ENCODE data around the gene ACSL5. TPM values are rescaled to one million over a fixed set of nuclear protein-coding genes. Genes with fewer than 3 reads are reported as not detected.

ACSL5 gene
- total RNA-seq, 4 donors from 2014 or later = 7.4 to 30.6 (median 11.9) TPM

DNA sequence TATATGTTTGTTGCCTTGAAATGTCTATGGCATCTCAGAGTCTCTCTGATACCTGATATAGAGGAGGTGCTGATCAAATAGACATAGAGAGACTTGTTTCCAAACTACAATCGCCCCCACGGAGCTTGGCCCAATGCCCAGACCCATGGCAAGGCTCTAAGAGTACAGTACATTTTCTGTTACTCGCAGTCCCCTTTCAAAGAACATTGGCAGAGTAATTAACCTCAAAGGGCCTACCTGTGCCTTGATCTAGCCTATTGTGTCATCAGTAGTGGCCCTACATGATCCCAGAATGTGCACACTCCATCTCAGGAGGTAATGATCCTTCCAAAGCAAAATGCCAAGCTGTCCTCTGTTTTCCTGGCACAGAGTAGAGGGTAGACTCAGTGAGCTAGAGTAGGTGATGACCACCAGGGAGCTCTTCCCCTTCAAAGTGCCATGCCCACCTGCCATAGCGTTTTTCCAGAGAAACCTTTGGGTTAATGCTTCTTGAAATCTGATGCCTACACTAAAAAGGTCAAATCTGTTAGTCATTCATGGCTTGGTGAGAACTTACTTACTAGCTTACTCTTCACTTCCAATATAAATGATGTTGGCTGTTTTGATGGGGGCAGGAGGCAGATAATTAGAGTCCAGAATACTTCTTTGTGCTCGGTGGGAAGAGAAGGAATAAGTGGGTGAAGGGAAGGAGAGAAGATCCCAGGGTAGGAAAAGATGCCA is 41.2 kb upstream of the ACSL5 start:
- Histone ChIP-seq H3K9me3 (no peaks in the 10 kb centered on the region), H3K4me3 (no peak overlapping the region), H3K4me1 (no peaks in the 10 kb centered on the region), H3K27me3 (no peaks in the 10 kb centered on the region), H3K27ac (no peak overlapping the region), H3K36me3 (no peaks in the 10 kb centered on the region)
- no peak for DNase-seq
- TF ChIP-seq, protein P1, sequence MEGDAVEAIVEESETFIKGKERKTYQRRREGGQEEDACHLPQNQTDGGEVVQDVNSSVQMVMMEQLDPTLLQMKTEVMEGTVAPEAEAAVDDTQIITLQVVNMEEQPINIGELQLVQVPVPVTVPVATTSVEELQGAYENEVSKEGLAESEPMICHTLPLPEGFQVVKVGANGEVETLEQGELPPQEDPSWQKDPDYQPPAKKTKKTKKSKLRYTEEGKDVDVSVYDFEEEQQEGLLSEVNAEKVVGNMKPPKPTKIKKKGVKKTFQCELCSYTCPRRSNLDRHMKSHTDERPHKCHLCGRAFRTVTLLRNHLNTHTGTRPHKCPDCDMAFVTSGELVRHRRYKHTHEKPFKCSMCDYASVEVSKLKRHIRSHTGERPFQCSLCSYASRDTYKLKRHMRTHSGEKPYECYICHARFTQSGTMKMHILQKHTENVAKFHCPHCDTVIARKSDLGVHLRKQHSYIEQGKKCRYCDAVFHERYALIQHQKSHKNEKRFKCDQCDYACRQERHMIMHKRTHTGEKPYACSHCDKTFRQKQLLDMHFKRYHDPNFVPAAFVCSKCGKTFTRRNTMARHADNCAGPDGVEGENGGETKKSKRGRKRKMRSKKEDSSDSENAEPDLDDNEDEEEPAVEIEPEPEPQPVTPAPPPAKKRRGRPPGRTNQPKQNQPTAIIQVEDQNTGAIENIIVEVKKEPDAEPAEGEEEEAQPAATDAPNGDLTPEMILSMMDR (IDR thresholded peaks at IDR 0.05) = no peak
- TF ChIP-seq POLR2A (IDR thresholded peaks at IDR 0.05) = no peak
- intact Hi-C loops (cut with DNase I; ENCODE audit: low total_unique reads) = no loop called here

DNA sequence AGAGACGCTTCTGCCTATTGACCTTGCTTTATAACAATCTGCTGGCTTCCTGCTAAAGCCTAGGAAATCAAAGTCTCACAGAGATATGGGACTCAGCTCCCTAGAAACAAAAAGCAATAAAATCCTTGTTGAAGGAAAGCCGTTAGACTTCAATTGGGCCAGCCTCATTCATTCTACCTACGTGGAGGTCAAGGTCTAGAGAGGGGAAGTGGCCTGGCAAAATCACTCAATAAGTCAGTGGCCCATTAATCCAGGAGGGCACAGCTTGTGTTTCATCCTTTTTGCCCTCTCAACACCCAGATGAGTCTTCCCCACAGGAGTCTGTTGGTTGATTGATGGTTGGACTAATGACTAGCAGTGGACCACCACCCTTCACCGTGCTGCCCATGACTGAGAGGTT is 40.5 kb upstream of the ACSL5 start:
- Histone ChIP-seq H3K4me3 (no peak overlapping the region), H3K9me3 (no peaks in the 10 kb centered on the region), H3K27ac (no peak overlapping the region), H3K36me3 (no peaks in the 10 kb centered on the region), H3K4me1 (no peaks in the 10 kb centered on the region), H3K27me3 (no peaks in the 10 kb centered on the region)
- no peak for DNase-seq
- TF ChIP-seq POLR2A (IDR thresholded peaks at IDR 0.05) = no peak
- TF ChIP-seq, protein P1 (IDR thresholded peaks at IDR 0.05) = no peak
- intact Hi-C loops (cut with DNase I; ENCODE audit: low total_unique reads) = no loop called here

GRCh38 chr10:112335111-112335867 is 38.6 kb upstream of the ACSL5 start:
- no peak for TF ChIP-seq POLR2A (IDR thresholded peaks at IDR 0.05)
- TF ChIP-seq, protein P1 (IDR thresholded peaks at IDR 0.05) = no peak
- H3K27ac ChIP-seq = no peak overlapping the region
- no peaks in the 10 kb centered on the region for H3K27me3 ChIP-seq
- no peaks in the 10 kb centered on the region for H3K4me1 ChIP-seq
- H3K9me3 ChIP-seq = no peaks in the 10 kb centered on the region
- DNase-seq = no peak
- H3K36me3 ChIP-seq = no peaks in the 10 kb centered on the region
- H3K4me3 ChIP-seq = no peak overlapping the region
- intact Hi-C loops (cut with DNase I; ENCODE audit: low total_unique reads) = no loop called here

DNA sequence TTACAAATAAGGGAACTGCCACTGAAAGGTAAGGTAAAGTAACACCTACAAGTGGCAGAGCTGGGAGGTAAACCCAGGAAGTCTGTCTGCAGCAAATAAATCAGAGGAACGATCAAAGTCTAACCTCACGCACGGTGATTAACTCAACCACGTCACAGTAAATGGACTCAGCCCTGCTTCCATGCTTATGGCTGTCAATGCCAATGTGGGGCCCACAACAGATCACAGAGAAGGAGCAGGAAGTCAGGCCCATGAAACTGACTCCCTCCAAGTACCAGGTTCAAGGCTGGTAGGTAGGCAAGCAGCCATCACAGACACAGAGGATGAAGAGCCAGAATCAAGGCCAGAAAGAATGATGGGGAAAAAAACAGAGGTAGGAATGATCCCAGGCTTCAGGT is 38.0 kb upstream of the ACSL5 start:
- no peak overlapping the region for H3K27ac ChIP-seq
- TF ChIP-seq POLR2A (IDR thresholded peaks at IDR 0.05) = no peak
- TF ChIP-seq, protein P1 (IDR thresholded peaks at IDR 0.05) = no peak
- H3K27me3 ChIP-seq = no peaks in the 10 kb centered on the region
- no peak for DNase-seq
- no peaks in the 10 kb centered on the region for H3K4me1 ChIP-seq
- no peak overlapping the region for H3K4me3 ChIP-seq
- intact Hi-C loops (cut with DNase I; ENCODE audit: low total_unique reads) = no loop called here
- no peaks in the 10 kb centered on the region for H3K9me3 ChIP-seq
- no peaks in the 10 kb centered on the region for H3K36me3 ChIP-seq

DNA sequence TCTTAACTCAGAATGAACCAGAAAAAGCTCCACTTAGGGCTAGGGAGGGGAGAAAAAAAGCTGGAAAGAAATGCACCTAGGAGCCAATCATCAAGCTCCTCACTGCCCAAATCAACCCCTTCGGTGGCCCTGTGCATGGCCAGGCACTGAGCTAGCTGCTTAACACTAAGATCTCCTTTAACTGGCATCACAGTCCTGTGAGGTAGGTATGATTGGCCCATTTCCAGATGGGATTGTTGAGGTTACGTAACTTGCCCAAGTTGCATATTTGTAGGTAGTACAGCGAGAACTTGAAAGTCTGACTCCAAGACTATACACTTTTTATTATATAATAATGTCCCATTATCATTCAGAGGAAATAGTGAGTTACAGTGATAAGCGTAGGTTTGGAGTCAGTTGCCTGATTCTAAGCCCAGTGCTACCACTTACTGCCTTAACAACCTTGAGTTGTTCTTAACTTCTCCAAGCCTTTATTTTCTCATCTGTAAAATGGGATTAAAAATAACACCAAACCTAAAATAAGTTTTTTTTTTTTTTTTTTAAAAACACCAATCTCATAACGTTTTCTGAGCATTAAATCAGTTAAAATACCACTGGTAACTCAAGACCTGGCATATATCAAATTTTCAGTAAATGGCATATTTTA is 37.2 kb upstream of the ACSL5 start:
- no peak for DNase-seq
- intact Hi-C loops (cut with DNase I; ENCODE audit: low total_unique reads) = no loop called here

More for the DNA sequence above, 37.2 kb upstream of the ACSL5 start:
- Histone ChIP-seq H3K9me3 (no peaks in the 10 kb centered on the region), H3K4me1 (no peaks in the 10 kb centered on the region), H3K27ac (no peak overlapping the region), H3K36me3 (no peaks in the 10 kb centered on the region), H3K27me3 (no peaks in the 10 kb centered on the region), H3K4me3 (no peak overlapping the region)
- no peak for TF ChIP-seq POLR2A (IDR thresholded peaks at IDR 0.05)
- TF ChIP-seq, protein P1 (IDR thresholded peaks at IDR 0.05) = no peak
